Ovary (tissue), 9 donors: Measurements from ENCODE around the gene RNF224. TPM values are rescaled to one million over a fixed set of nuclear protein-coding genes. Genes with fewer than 3 reads are reported as not detected.

Source experiments
- DNase-seq, 5 donors: peaks; one replicate each; pipeline ENCODE4 v3.0.0-alpha.2; 2019 to 2020
- H3K27ac ChIP-seq, 2 donors: fragments of 200-600 bp; one replicate each; pipeline versions ENCODE4 v1.5.1 to v1.8.0; 2019 to 2022
- H3K27me3 ChIP-seq: fragments of 200-600 bp; one replicate; pipeline ENCODE4 v1.8.0; 2022
- H3K36me3 ChIP-seq: fragments of 200-600 bp; sonication (generic); one replicate; pipeline ENCODE4 v1.5.1; 2019
- H3K4me1 ChIP-seq: one replicate; pipeline ENCODE4 v1.8.1; 2013; ENCODE audit warnings: mild to moderate bottlenecking, moderate library complexity; ENCODE audit not compliant: insufficient read depth
- H3K4me3 ChIP-seq: fragments of 200-600 bp; sonication (generic); one replicate; pipeline ENCODE4 v1.5.1; 2017
- H3K9me3 ChIP-seq, 2 donors: fragments of 200-600 bp in 1 of 2; sonication (generic) in 1 of 2; one replicate each; pipeline versions ENCODE4 v1.5.1 to v1.8.1; 2013 to 2019; ENCODE audit warnings: mild to moderate bottlenecking in 1 of 2, moderate library complexity in 1 of 2
- EP300 ChIP-seq: sonication (generic); formaldehyde crosslinking; IDR thresholded peaks from one replicate; pipeline ENCODE4 v1.6.1; 2017; ENCODE audit warnings: antibody characterized with exemption
- POLR2A ChIP-seq: fragments of 450-650 bp; IDR thresholded peaks from one replicate; pipeline ENCODE4 v1.6.1; 2017; ENCODE audit warnings: antibody characterized with exemption, mild to moderate bottlenecking, moderate library complexity
- WGBS, 3 donors: extraction: QIAGEN DNeasy Blood & Tissue Kit in 1 of 3; methylation state at CpG; one replicate each; pipeline versions ENCODE4 v1.1.5 to v1.1.7; 2013 to 2017; 5-methylcytosine and 5-hydroxymethylcytosine counted together
- intact Hi-C, 4 donors: fragments of 100-400 bp; cut with DNase I; formaldehyde crosslinking; loops; one replicate each; pipeline versions ENCODE4 v1.11.0 to v1.15.1; 2022 to 2023
- polyA plus RNA-seq, 2 donors: library from polyadenylated mRNA; stranded (reverse); fragments of 200-250 nt in 1 of 2; fragments of 350-450 nt in 1 of 2; fragmentation: Illumina TruSeq in 1 of 2; extraction: RNeasy Lipid Tissue Mini Kit (QIAGEN cat#74804) in 1 of 2; gene quantifications; one replicate each; pipeline ENCODE4 v1.2.3, GENCODE V29; 2013 to 2014
- total RNA-seq, 7 donors: library from RNA; depleted of rRNA in 2 of 7; stranded (reverse); fragments of >200 nt in 2 of 7; fragmentation: NEBNext Ultra II Directional in 3 of 7; extraction: Animal tissue kit (Norgen Biotek cat#: 25700) in 3 of 7; gene quantifications; one replicate each; pipeline versions ENCODE4 v1.1.0 to v1.2.4, GENCODE V29; 2016 to 2023
- TF ChIP-seq, protein P1 (sequence below), 3 donors: fragments of 450-650 bp in 2 of 3; fragments of 200-600 bp in 1 of 3; IDR thresholded peaks; one replicate each; pipeline versions ENCODE4 v1.5.1 to v1.8.0; 2016 to 2022; ENCODE audit warnings: antibody characterized with exemption in 3 of 3, mild to moderate bottlenecking in 1 of 3
- donor health status: DM: no; HTN: no; CAD: no; lungs with moderate emphysema.
- donor health status: DM: no; HTN: no; CAD: no.
- donor health status: Bipolar disorder and iron deficiency.
- donor health status: DM: yes; HTN: yes; CAD: no.
- donor health status: DM: no; HTN: no; CAD: no.
- donor health status: DM: yes; HTN: yes; CAD: no.

The RNF224 gene
- total and polyA plus RNA-seq, 9 donors, result 0.92 TPM; not detected in 8

DNA sequence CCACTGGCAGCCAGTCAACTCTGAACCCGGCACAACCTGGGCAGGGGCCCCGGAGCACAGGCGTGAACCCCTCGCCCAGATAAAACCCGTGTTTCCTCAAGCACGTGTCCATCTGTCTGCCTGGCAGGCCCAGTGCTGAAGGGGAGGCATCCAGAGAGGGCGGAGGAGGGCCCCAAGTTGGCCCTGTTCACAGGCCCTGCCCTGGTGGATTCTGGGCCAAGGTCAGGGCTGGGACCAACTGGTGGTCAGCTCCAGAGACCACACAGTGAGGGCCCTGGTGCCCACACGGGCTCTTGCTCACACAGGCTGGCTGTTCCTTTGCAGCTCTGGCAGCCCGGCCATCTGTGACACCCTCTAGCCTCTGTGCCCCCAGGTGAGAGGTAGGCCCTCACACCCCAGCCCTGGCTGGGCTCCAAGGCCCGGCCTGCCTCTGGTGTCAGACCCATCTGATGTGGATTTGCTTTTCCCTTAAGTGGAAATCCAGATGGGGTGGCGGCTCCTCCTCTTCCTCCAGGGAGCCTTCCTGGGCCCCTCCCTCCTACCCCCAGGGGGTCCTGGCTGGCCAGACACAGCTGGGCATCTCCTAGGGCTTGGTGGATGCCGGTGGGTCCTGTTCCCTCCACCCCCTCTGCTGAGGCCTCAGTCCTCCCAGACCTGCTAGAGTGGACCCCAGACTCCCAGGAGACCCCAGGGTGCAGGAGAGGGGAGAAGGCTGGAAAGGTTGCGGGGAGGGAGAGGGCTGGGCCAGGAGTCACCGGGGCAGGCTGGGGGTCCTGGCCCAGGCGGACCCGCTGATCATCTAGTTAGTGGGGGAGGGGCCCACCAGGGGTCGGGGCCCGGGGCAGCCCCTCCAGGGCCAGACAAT, 23.3 kb downstream of the RNF224 start:
- H3K36me3 ChIP-seq, result no peaks in the 10 kb centered on the region
- TF ChIP-seq POLR2A (no peak), EP300 (no peak)
- TF ChIP-seq, protein P1, sequence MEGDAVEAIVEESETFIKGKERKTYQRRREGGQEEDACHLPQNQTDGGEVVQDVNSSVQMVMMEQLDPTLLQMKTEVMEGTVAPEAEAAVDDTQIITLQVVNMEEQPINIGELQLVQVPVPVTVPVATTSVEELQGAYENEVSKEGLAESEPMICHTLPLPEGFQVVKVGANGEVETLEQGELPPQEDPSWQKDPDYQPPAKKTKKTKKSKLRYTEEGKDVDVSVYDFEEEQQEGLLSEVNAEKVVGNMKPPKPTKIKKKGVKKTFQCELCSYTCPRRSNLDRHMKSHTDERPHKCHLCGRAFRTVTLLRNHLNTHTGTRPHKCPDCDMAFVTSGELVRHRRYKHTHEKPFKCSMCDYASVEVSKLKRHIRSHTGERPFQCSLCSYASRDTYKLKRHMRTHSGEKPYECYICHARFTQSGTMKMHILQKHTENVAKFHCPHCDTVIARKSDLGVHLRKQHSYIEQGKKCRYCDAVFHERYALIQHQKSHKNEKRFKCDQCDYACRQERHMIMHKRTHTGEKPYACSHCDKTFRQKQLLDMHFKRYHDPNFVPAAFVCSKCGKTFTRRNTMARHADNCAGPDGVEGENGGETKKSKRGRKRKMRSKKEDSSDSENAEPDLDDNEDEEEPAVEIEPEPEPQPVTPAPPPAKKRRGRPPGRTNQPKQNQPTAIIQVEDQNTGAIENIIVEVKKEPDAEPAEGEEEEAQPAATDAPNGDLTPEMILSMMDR (IDR thresholded peaks at IDR 0.05), result no peak
- H3K4me3 ChIP-seq, result no peak overlapping the region
- no peaks in the 10 kb centered on the region for H3K9me3 ChIP-seq
- no peak overlapping the region for H3K27ac ChIP-seq
- intact Hi-C loops, result no loop called here
- no peak for DNase-seq
- H3K27me3 ChIP-seq, result no peaks in the 10 kb centered on the region
- WGBS, 3 donors, result 32 to 38% (median 37%) methylated on average over 16 to 18 of the region's 18 CpGs
- H3K4me1 ChIP-seq, result peaks cover 5% of the 10 kb centered on the region

DNA sequence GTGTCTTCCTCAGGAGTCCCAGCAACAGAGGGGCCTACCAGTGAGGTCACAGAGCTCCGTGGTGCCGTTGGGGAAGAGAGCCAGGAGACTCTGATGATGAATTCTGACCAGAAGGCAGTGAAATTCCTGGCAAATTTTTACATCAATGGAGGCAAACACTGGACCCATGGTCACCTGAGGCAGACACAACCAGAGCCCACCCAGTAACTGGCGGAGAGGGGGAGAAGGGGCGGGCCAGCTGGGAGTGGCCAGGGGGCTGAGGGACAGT, 23.8 kb downstream of the RNF224 start, which contains the start of gene STPG3:
Gene STPG3 (plus strand): TSS at position 93 of the 268 bp plus-strand sequence. CDS start 1 bp downstream, at position 94.
- DNase-seq, result no peak
- Histone ChIP-seq H3K27ac (no peak within 1 kb of the TSS), H3K4me1 (peaks cover 9% of the 10 kb centered on the region), H3K27me3 (no peaks in the 10 kb centered on the region), H3K9me3 (no peaks in the 10 kb centered on the region), H3K36me3 (no peaks in the 10 kb centered on the region), H3K4me3 (no peak within 1 kb of the TSS)
- TF ChIP-seq, protein P1 (IDR thresholded peaks at IDR 0.05), result no peak
- TF ChIP-seq POLR2A (no peak), EP300 (no peak)
- 40 to 61% (median 57%) methylated on average over 4 of the region's 4 CpGs for WGBS, 3 donors
- intact Hi-C loops, result no loop called here

DNA sequence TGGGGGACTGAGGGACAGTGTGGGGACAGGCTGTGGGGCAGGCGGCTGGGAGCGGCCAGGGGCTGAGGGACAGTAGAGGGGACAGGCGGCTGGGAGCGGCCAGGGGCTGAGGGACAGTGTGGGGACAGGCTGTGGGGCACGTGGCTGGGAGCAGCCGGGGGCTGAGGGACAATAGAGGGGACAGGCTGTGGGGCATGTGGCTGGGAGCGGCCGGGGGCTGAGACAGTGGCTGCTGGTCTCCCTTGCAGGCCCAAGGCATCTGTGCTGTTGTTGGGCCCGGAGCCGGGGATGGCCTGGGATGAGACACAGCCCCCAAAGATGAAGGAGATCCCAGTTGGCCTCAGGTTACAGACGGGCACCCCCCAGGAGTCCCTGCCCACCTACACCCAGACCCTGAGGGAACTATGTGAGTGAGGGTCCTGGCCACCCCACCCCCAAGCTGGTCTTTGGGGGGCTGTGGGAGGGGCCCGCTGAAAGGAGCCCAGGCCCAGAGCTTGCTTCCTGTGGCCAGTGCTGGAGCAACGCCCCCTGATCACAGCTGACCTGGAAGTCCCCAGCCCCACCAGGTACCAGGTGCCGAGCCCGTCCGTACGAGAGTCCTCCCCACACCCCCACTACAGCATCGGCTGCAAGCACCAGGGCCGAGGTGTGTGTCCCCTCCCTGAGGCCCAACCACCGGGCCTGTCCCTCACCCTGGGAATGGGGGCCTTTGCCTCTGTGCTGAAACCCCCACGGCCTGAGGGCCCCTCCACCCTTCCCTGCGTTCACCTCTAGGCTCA, 24.4 kb downstream of the RNF224 start:
- TF ChIP-seq POLR2A (no peak), EP300 (no peak)
- TF ChIP-seq, protein P1 (IDR thresholded peaks at IDR 0.05), result no peak
- no peak for DNase-seq
- Histone ChIP-seq H3K27me3 (no peaks in the 10 kb centered on the region), H3K36me3 (no peaks in the 10 kb centered on the region), H3K9me3 (no peaks in the 10 kb centered on the region), H3K4me1 (peaks cover 15% of the 10 kb centered on the region), H3K4me3 (no peak overlapping the region), H3K27ac (no peak overlapping the region)
- intact Hi-C loops, result no loop called here
- WGBS, 3 donors, result 82 to 87% (median 86%) methylated on average over 21 to 22 of the region's 22 CpGs

DNA sequence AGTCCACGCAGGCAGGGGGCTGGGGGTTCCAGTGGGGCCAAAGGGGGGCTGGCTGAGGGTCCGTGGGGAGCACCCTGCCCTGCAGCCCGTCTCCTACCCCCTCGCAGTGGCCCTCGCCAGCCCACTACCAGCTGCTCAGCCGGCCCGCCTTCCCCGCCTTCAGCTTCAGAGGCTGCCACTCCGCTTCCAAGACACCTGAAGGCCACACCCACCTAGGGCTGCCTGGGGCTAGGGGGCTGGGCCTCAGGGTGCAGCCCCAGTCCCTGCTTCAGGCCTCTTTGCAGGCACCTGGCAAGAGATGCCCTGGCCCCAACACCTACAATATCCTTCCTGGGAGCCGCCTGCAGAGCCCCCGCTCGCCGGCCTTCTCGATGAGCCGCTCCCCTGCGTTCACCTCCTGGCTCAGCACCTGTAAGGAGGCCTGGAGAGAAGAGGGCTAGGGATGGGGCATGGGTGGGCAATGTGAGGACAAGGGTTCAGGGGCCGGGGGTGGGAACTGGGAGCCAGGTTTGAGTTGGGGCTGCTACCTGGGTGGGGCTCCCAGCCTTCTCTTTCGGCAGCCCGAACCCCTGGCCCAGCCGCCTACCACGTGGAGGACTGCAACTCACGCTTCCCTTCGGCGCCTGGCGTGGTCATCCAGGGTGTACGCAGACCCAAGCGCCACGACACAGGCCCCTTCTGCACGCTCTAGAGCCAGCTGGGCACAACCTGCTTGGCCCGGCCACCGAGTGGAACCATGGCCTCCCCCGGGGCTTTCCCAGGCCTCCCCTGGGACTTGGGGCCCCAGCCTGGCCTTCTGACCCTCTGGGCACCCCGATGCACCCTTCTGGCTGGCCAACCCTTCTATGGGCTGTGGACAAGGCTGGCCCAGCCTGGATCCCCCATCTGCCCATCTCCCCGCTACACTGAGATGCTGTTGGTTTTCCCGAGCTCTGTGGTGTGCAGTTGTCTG, 25.5 kb downstream of the RNF224 start:
- H3K27me3 ChIP-seq, result no peaks in the 10 kb centered on the region
- no peak overlapping the region for H3K27ac ChIP-seq
- H3K4me1 ChIP-seq, result peaks cover 15% of the 10 kb centered on the region
- TF ChIP-seq, protein P1 (IDR thresholded peaks at IDR 0.05), result no peak
- no peak for TF ChIP-seq POLR2A
- TF ChIP-seq EP300, result no peak
- DNase-seq, result no peak
- 83 to 90% (median 85%) methylated on average over 33 to 35 of the region's 35 CpGs for WGBS, 3 donors
- H3K36me3 ChIP-seq, result no peaks in the 10 kb centered on the region
- no peaks in the 10 kb centered on the region for H3K9me3 ChIP-seq
- intact Hi-C loops, result no loop called here
- H3K4me3 ChIP-seq, result no peak overlapping the region
